Neutrophil (primary cell): Measurements from ENCODE around the gene CAND1.

ENCODE experiments used
- H3K27ac ChIP-seq: fragments of 200-600 bp; sonication (generic); 2 replicates; pipeline ENCODE4 v1.5.1; 2016; ENCODE audit warnings: mild to moderate bottlenecking, moderate library complexity
- H3K27me3 ChIP-seq: fragments of 200-600 bp; sonication (generic); 2 replicates; pipeline ENCODE4 v1.6.0; 2016; ENCODE audit warnings: mild to moderate bottlenecking
- H3K36me3 ChIP-seq: fragments of 200-600 bp; sonication (generic); 2 replicates; pipeline ENCODE4 v1.5.1; 2017
- H3K4me1 ChIP-seq, 2 experiments: fragments of 200-600 bp in 1 of 2; sonication (generic) in 1 of 2; 1 replicate in 1 of 2; 2 replicates in 1 of 2; pipeline versions ENCODE4 v1.5.1 to v1.6.1; 2013 to 2016; ENCODE audit warnings: low read depth in 1 of 2, low read length in 1 of 2, mild to moderate bottlenecking in 1 of 2, moderate library complexity in 1 of 2; ENCODE audit not compliant: control insufficient read depth in 1 of 2, insufficient read depth in 1 of 2
- H3K4me3 ChIP-seq, 2 experiments: fragments of 200-600 bp in 1 of 2; sonication (generic) in 1 of 2; 1 replicate in 1 of 2; 2 replicates in 1 of 2; pipeline ENCODE4 v1.5.1; 2013 to 2016; ENCODE audit warnings: low read depth in 1 of 2, low read length in 1 of 2, mild to moderate bottlenecking in 1 of 2, moderate library complexity in 1 of 2
- H3K9me3 ChIP-seq: fragments of 200-600 bp; sonication (generic); 2 replicates; pipeline ENCODE4 v1.5.1; 2016
- CTCF ChIP-seq: fragments of 200-600 bp; sonication (generic); IDR thresholded peaks from 2 replicates; pipeline ENCODE4 v1.5.1; 2016; ENCODE audit warnings: antibody characterized with exemption

Gene CAND1

GRCh38 chr12:67352682-67353081 lies 83.5 kb downstream of the CAND1 start:
- H3K27ac ChIP-seq, result no peak overlapping the region
- H3K4me1 ChIP-seq, result no peaks in the 10 kb centered on the region
- H3K4me3 ChIP-seq, result no peak overlapping the region
- H3K27me3 ChIP-seq, result peaks cover 12% of the 10 kb centered on the region
- TF ChIP-seq CTCF, result no peak
- no peaks in the 10 kb centered on the region for H3K36me3 ChIP-seq
- no peaks in the 10 kb centered on the region for H3K9me3 ChIP-seq

- Histone ChIP-seq H3K27me3 (peaks cover 12% of the 10 kb centered on the region), H3K4me1 (no peaks in the 10 kb centered on the region), H3K4me3 (no peak overlapping the region), H3K36me3 (no peaks in the 10 kb centered on the region), H3K9me3 (no peaks in the 10 kb centered on the region), H3K27ac (no peak overlapping the region)
- TF ChIP-seq CTCF, result no peak
Measured at GRCh38 chr12:67354322-67354721, 85.2 kb downstream of the CAND1 start.

- no peaks in the 10 kb centered on the region for H3K36me3 ChIP-seq
- H3K4me3 ChIP-seq, result no peak overlapping the region
- no peak for TF ChIP-seq CTCF
- no peaks in the 10 kb centered on the region for H3K9me3 ChIP-seq
- no peak overlapping the region for H3K27ac ChIP-seq
- H3K4me1 ChIP-seq, result no peaks in the 10 kb centered on the region
- H3K27me3 ChIP-seq, result peaks cover 12% of the 10 kb centered on the region
Measured at GRCh38 chr12:67354966-67355365, 85.8 kb downstream of the CAND1 start.

GRCh38 chr12:67355428-67356379 lies 86.5 kb downstream of the CAND1 start:
- H3K27me3 ChIP-seq, result peaks cover 12% of the 10 kb centered on the region

GRCh38 chr12:67356380-67356774 lies 87.2 kb downstream of the CAND1 start:
- Histone ChIP-seq H3K36me3 (no peaks in the 10 kb centered on the region), H3K4me3 (no peak overlapping the region), H3K27ac (no peak overlapping the region), H3K27me3 (peaks cover 12% of the 10 kb centered on the region), H3K9me3 (no peaks in the 10 kb centered on the region), H3K4me1 (no peaks in the 10 kb centered on the region)
- TF ChIP-seq CTCF, result no peak

More at GRCh38 chr12:67355428-67356379, 86.5 kb downstream of the CAND1 start:
- no peak for TF ChIP-seq CTCF
- no peak overlapping the region for H3K4me3 ChIP-seq
- H3K9me3 ChIP-seq, result no peaks in the 10 kb centered on the region
- no peak overlapping the region for H3K27ac ChIP-seq
- H3K36me3 ChIP-seq, result no peaks in the 10 kb centered on the region
- H3K4me1 ChIP-seq, result no peaks in the 10 kb centered on the region
